Measurements from ENCODE around the gene CHST15.

CHST15 gene

GRCh38 chr10:123958241-123958640 lies 135.2 kb downstream of the CHST15 start:
- DNase-seq: no peak
